ENCODE data around the gene ZIK1. TPM values are rescaled to one million over a fixed set of nuclear protein-coding genes. Genes with fewer than 3 reads are reported as not detected.

The ZIK1 gene
- polyA plus RNA-seq, 4 donors: 1.6 to 8.0 (median 2.1) TPM; not detected in 1

Other genes with a start within 250 kb of the ZIK1 start
- 10 to 100 TPM in 1 of 4 donors, 1 to 10 TPM in 2, under 1 TPM in 1; 0.89 to 10.3 (median 1.9) TPM for gene ZNF304, start 232.9 kb upstream of the ZIK1 start, polyA plus RNA-seq
- gene TRAPPC2B, start 220.6 kb upstream of the ZIK1 start, polyA plus RNA-seq: 10 to 100 TPM in 3 of 4 donors, 1 to 10 TPM in 1; 9.2 to 17.9 (median 14.1) TPM
- 1 to 10 TPM in 2 of 4 donors, under 1 TPM in 2; 0.27 to 4.5 (median 0.88) TPM for gene ZNF547, start 220.6 kb upstream of the ZIK1 start, polyA plus RNA-seq
- gene ZNF548, start 194.3 kb upstream of the ZIK1 start, polyA plus RNA-seq: 10 to 100 TPM in 1 of 4 donors, 1 to 10 TPM in 3; 2.2 to 25.2 (median 4.3) TPM
- gene ZNF17, start 173.0 kb upstream of the ZIK1 start, polyA plus RNA-seq: 1 to 10 TPM; 1.9 to 8.8 (median 2.9) TPM
- 10 to 100 TPM in 2 of 4 donors, 1 to 10 TPM in 2; 7.6 to 17.2 (median 11.3) TPM for gene ZNF749, start 148.8 kb upstream of the ZIK1 start, polyA plus RNA-seq
- 1 to 10 TPM in 1 of 4 donors, under 1 TPM in 1, not detected in 2; 0.37 to 2.6 TPM for gene VN1R1, start 127.0 kb upstream of the ZIK1 start, polyA plus RNA-seq
- gene ZNF772, start 106.6 kb upstream of the ZIK1 start, polyA plus RNA-seq: 10 to 100 TPM in 1 of 4 donors, 1 to 10 TPM in 2, under 1 TPM in 1; 0.27 to 13.2 (median 2.2) TPM
- gene ZNF419, start 96.4 kb upstream of the ZIK1 start, polyA plus RNA-seq: 10 to 100 TPM in 1 of 4 donors, 1 to 10 TPM in 3; 1.6 to 12.9 (median 2.9) TPM
- gene ZNF773, start 84.2 kb upstream of the ZIK1 start, polyA plus RNA-seq: 10 to 100 TPM in 1 of 4 donors, 1 to 10 TPM in 3; 1.3 to 10.9 (median 2.4) TPM
- gene ZNF549, start 56.8 kb upstream of the ZIK1 start, polyA plus RNA-seq: 10 to 100 TPM in 1 of 4 donors, 1 to 10 TPM in 2, under 1 TPM in 1; 0.89 to 11.5 (median 1.7) TPM
- 10 to 100 TPM in 1 of 4 donors, 1 to 10 TPM in 3; 1.1 to 17.1 (median 1.8) TPM for gene ZNF550, start 24.3 kb upstream of the ZIK1 start, polyA plus RNA-seq
- gene ZNF416, start 5.2 kb upstream of the ZIK1 start, polyA plus RNA-seq: 1 to 10 TPM in 3 of 4 donors, under 1 TPM in 1; 0.89 to 6.4 (median 2.4) TPM
- 1 to 10 TPM in 3 of 4 donors, under 1 TPM in 1; 0.89 to 6.2 (median 3.2) TPM for gene ZNF530, start 15.7 kb downstream of the ZIK1 start, polyA plus RNA-seq
- gene ZNF134, start 30.1 kb downstream of the ZIK1 start, polyA plus RNA-seq: 10 to 100 TPM in 1 of 4 donors, 1 to 10 TPM in 3; 1.9 to 16.8 (median 4.3) TPM
- gene ZNF211, start 49.0 kb downstream of the ZIK1 start, polyA plus RNA-seq: 10 to 100 TPM in 2 of 4 donors, 1 to 10 TPM in 2; 4.3 to 20.0 (median 9.7) TPM
- under 1 TPM in 2 of 4 donors, not detected in 2; 0.06 TPM for gene ZSCAN4, start 84.8 kb downstream of the ZIK1 start, polyA plus RNA-seq
- 10 to 100 TPM in 1 of 4 donors, 1 to 10 TPM in 3; 1.1 to 11.3 (median 2.1) TPM for gene ZNF551, start 97.8 kb downstream of the ZIK1 start, polyA plus RNA-seq
- 10 to 100 TPM in 1 of 4 donors, 1 to 10 TPM in 1, under 1 TPM in 1, not detected in 1; 0.27 to 16.7 (median 1.4) TPM for gene ZNF154, start 125.1 kb downstream of the ZIK1 start, polyA plus RNA-seq
- 10 to 100 TPM in 1 of 4 donors, 1 to 10 TPM in 3; 1.6 to 13.0 (median 2.8) TPM for gene ZNF671, start 143.5 kb downstream of the ZIK1 start, polyA plus RNA-seq
- gene ZNF776, start 162.7 kb downstream of the ZIK1 start, polyA plus RNA-seq: 10 to 100 TPM in 1 of 4 donors, 1 to 10 TPM in 3; 3.1 to 22.1 (median 4.8) TPM
- gene ZNF586, start 185.5 kb downstream of the ZIK1 start, polyA plus RNA-seq: 10 to 100 TPM in 1 of 4 donors, 1 to 10 TPM in 3; 6.2 to 20.4 (median 8.0) TPM
- 10 to 100 TPM in 1 of 4 donors, 1 to 10 TPM in 3; 8.1 to 48.0 (median 9.0) TPM for gene ZNF552, start 230.8 kb downstream of the ZIK1 start, polyA plus RNA-seq
- gene ZNF587B, start 246.2 kb downstream of the ZIK1 start, polyA plus RNA-seq: 10 to 100 TPM in 1 of 4 donors, 1 to 10 TPM in 3; 2.7 to 21.8 (median 6.5) TPM

All from small intestine (tissue), 4 donors.